ENCODE measurements around the gene CEMIP2. TPM values are rescaled to one million over a fixed set of nuclear protein-coding genes. Genes with fewer than 3 reads are reported as not detected.

CEMIP2 gene
- polyA plus RNA-seq, 1 of the 3 experiments (the other 2 are of a cell fraction), result 39.8 TPM

- H3K9me2 ChIP-seq, result no peaks in the 10 kb centered on the region
- H3K4me3 ChIP-seq (ENCODE audit: low read depth in 2 of 2, low read length in 1 of 2), result no peak overlapping the region
- TF ChIP-seq FOSL2 (IDR thresholded peaks at IDR 0.05; ENCODE audit: borderline replicate concordance, low read depth), result no peak
- TF ChIP-seq JUND (IDR thresholded peaks at IDR 0.05), result no peak
- no peak for TF ChIP-seq TAF1 (IDR thresholded peaks at IDR 0.05; ENCODE audit: borderline replicate concordance, low read depth, low read length)
- H4K20me1 ChIP-seq (ENCODE audit: insufficient read depth), result no peaks in the 10 kb centered on the region
- no peak for DNase-seq
- no peaks in the 10 kb centered on the region for H3F3A ChIP-seq (replicated peaks; ENCODE audit: insufficient read depth)
- ChIA-PET POLR2A (no interaction called here), CTCF (no interaction called here)
- H3K27ac ChIP-seq (ENCODE audit: low read depth in 2 of 2, low read length in 1 of 2), result no peak overlapping the region
- WGBS (ENCODE audit: low lambda C conversion rate), result 19% methylated on average over 5 of the region's 5 CpGs
- no peak overlapping the region for H2AFZ ChIP-seq (ENCODE audit: low read depth)
- H3K9me3 ChIP-seq, result no peaks in the 10 kb centered on the region
- no peaks in the 10 kb centered on the region for H3K36me3 ChIP-seq (replicated peaks in 1 of 2; ENCODE audit: control insufficient read depth in 1 of 2, insufficient read depth in 2 of 2, low read length in 1 of 2)
- H3K4me1 ChIP-seq (ENCODE audit: control insufficient read depth in 1 of 2, insufficient read depth in 2 of 2, low read depth in 1 of 2, low read length in 1 of 2), result peaks cover 0 to 10% of the 10 kb centered on the region in 2 experiments; a peak in 1 of 4 replicates
- no peaks in the 10 kb centered on the region for H3K79me2 ChIP-seq (ENCODE audit: insufficient read depth)
- peaks cover 17% of the 10 kb centered on the region; the same call in 1 of the 2 replicates for H3K27me3 ChIP-seq (ENCODE audit: insufficient read depth)
- H3K4me2 ChIP-seq, result no peak overlapping the region
- H3K9ac ChIP-seq, result no peak overlapping the region
These were observed 126.3 kb downstream of the CEMIP2 start for GRCh38 chr9:71642056-71642455.

- 7% methylated on average over 7 of the region's 7 CpGs for WGBS (ENCODE audit: low lambda C conversion rate)
- H3K27me3 ChIP-seq (ENCODE audit: insufficient read depth), result peaks cover 11% of the 10 kb centered on the region; the same call in 1 of the 2 replicates
- no peak overlapping the region for H3K9ac ChIP-seq
- no peak overlapping the region for H3K27ac ChIP-seq (ENCODE audit: low read depth in 2 of 2, low read length in 1 of 2)
- 0 out of 4 replicates have a peak overlapping the region, but pooled peaks of 1 of the 2 experiments have one; percentile 19 for H3K4me3 ChIP-seq (ENCODE audit: low read depth in 2 of 2, low read length in 1 of 2)
- H3K36me3 ChIP-seq (replicated peaks in 1 of 2; ENCODE audit: control insufficient read depth in 1 of 2, insufficient read depth in 2 of 2, low read length in 1 of 2), result no peaks in the 10 kb centered on the region
- no peaks in the 10 kb centered on the region for H4K20me1 ChIP-seq (ENCODE audit: insufficient read depth)
- H3K4me2 ChIP-seq, result peak overlapping the region; percentile 10; the same call in 1 of the 2 replicates
- no peaks in the 10 kb centered on the region for H3K9me3 ChIP-seq
- H2AFZ ChIP-seq (ENCODE audit: low read depth), result no peak overlapping the region
- ChIA-PET POLR2A (no interaction called here), CTCF (interaction anchor here (1.2 kb wide), 1 partner anchor 11 kb away, joined by 4 read pairs; no protein-coding TSS in a partner anchor)
- no peaks in the 10 kb centered on the region for H3K79me2 ChIP-seq (ENCODE audit: insufficient read depth)
- H3K4me1 ChIP-seq (ENCODE audit: control insufficient read depth in 1 of 2, insufficient read depth in 2 of 2, low read depth in 1 of 2, low read length in 1 of 2), result no peaks in the 10 kb centered on the region
- no peak for DNase-seq
- TF ChIP-seq EP300 (IDR thresholded peaks at IDR 0.05; ENCODE audit: borderline replicate concordance in 1 of 2, low read depth in 1 of 2, low read length in 1 of 2) (no peak), TEAD4 (IDR thresholded peaks at IDR 0.05; ENCODE audit: borderline replicate concordance, insufficient read depth) (no peak), TAF1 (IDR thresholded peaks at IDR 0.05; ENCODE audit: borderline replicate concordance, low read depth, low read length) (no peak), NFIC (IDR thresholded peaks at IDR 0.05; ENCODE audit: borderline replicate concordance) (no peak), EZH2phosphoT487 (IDR thresholded peaks at IDR 0.05; ENCODE audit: borderline replicate concordance, low read depth) (no peak), MEF2A (IDR thresholded peaks at IDR 0.05; ENCODE audit: borderline replicate concordance, low read depth) (no peak), CHD2 (IDR thresholded peaks at IDR 0.05; ENCODE audit: low read length, partially characterized antibody) (no peak), GATA2 (CRISPR knock-in tag; IDR thresholded peaks at IDR 0.05) (no peak), YY1 (IDR thresholded peaks at IDR 0.05; ENCODE audit: low read depth) (no peak)
- TF ChIP-seq, protein P1, sequence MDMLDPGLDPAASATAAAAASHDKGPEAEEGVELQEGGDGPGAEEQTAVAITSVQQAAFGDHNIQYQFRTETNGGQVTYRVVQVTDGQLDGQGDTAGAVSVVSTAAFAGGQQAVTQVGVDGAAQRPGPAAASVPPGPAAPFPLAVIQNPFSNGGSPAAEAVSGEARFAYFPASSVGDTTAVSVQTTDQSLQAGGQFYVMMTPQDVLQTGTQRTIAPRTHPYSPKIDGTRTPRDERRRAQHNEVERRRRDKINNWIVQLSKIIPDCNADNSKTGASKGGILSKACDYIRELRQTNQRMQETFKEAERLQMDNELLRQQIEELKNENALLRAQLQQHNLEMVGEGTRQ (IDR thresholded peaks at IDR 0.05; ENCODE audit: borderline replicate concordance, low read depth, low read length), result no peak
- TF ChIP-seq, protein P2, sequence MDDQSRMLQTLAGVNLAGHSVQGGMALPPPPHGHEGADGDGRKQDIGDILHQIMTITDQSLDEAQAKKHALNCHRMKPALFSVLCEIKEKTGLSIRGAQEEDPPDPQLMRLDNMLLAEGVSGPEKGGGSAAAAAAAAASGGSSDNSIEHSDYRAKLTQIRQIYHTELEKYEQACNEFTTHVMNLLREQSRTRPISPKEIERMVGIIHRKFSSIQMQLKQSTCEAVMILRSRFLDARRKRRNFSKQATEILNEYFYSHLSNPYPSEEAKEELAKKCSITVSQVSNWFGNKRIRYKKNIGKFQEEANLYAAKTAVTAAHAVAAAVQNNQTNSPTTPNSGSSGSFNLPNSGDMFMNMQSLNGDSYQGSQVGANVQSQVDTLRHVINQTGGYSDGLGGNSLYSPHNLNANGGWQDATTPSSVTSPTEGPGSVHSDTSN (IDR thresholded peaks at IDR 0.05), result no peak
- TF ChIP-seq, protein P3, sequence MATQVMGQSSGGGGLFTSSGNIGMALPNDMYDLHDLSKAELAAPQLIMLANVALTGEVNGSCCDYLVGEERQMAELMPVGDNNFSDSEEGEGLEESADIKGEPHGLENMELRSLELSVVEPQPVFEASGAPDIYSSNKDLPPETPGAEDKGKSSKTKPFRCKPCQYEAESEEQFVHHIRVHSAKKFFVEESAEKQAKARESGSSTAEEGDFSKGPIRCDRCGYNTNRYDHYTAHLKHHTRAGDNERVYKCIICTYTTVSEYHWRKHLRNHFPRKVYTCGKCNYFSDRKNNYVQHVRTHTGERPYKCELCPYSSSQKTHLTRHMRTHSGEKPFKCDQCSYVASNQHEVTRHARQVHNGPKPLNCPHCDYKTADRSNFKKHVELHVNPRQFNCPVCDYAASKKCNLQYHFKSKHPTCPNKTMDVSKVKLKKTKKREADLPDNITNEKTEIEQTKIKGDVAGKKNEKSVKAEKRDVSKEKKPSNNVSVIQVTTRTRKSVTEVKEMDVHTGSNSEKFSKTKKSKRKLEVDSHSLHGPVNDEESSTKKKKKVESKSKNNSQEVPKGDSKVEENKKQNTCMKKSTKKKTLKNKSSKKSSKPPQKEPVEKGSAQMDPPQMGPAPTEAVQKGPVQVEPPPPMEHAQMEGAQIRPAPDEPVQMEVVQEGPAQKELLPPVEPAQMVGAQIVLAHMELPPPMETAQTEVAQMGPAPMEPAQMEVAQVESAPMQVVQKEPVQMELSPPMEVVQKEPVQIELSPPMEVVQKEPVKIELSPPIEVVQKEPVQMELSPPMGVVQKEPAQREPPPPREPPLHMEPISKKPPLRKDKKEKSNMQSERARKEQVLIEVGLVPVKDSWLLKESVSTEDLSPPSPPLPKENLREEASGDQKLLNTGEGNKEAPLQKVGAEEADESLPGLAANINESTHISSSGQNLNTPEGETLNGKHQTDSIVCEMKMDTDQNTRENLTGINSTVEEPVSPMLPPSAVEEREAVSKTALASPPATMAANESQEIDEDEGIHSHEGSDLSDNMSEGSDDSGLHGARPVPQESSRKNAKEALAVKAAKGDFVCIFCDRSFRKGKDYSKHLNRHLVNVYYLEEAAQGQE (IDR thresholded peaks at IDR 0.05; ENCODE audit: low read depth, low read length), result no peak
- no peaks in the 10 kb centered on the region for H3K9me2 ChIP-seq
- no peaks in the 10 kb centered on the region for H3F3A ChIP-seq (replicated peaks; ENCODE audit: insufficient read depth)
These were observed 129.7 kb downstream of the CEMIP2 start for GRCh38 chr9:71638627-71639026.
